GM18505 (cell line): Measurements from ENCODE around the gene SHLD1.
"Not testable (repeated sequence)": the region's sequence is repeated elsewhere in the genome, so short reads cannot be mapped to it uniquely, and the experiment has no call there.

Experiments
- ATAC-seq: cut with Tn5 transposase; IDR thresholded peaks from one replicate; pipeline ENCODE4 v1.9.1; 2021; ENCODE audit not compliant: unreplicated experiment
- POLR2A ChIP-seq: IDR thresholded peaks from 4 replicates; pipeline ENCODE4 v1.6.1; 2011; ENCODE audit warnings: borderline replicate concordance; ENCODE audit not compliant: insufficient read depth, insufficient read length; ENCODE audit errors: extremely low read depth

The SHLD1 gene

GRCh38 chr20:5748246-5748645, 2.0 kb upstream of the SHLD1 start:
- no peak for ATAC-seq
- TF ChIP-seq POLR2A = no peak

GRCh38 chr20:5749512-5749951, 669 bp upstream of the SHLD1 start:
- ATAC-seq = not testable (repeated sequence)

- no peak for ATAC-seq
- TF ChIP-seq POLR2A = no peak
These were observed 1.7 kb downstream of the SHLD1 start for GRCh38 chr20:5751856-5752255.

GRCh38 chr20:5753814-5754213, 3.6 kb downstream of the SHLD1 start:
- TF ChIP-seq POLR2A = no peak
- ATAC-seq = no peak

GRCh38 chr20:5757949-5758348, 7.7 kb downstream of the SHLD1 start:
- TF ChIP-seq POLR2A = no peak
- ATAC-seq = no peak

- no peak for ATAC-seq
These were observed 16.0 kb downstream of the SHLD1 start for GRCh38 chr20:5766085-5766764.

GRCh38 chr20:5767493-5768098, 17.4 kb downstream of the SHLD1 start:
- no peak for TF ChIP-seq POLR2A
- no peak for ATAC-seq

More at GRCh38 chr20:5766085-5766764, 16.0 kb downstream of the SHLD1 start:
- TF ChIP-seq POLR2A = no peak

GRCh38 chr20:5770231-5770986, 20.2 kb downstream of the SHLD1 start:
- no peak for TF ChIP-seq POLR2A
- no peak for ATAC-seq

GRCh38 chr20:5770987-5771318, 20.8 kb downstream of the SHLD1 start:
- peak; percentile 70 for ATAC-seq
- no peak for TF ChIP-seq POLR2A

GRCh38 chr20:5772704-5773103, 22.5 kb downstream of the SHLD1 start:
- ATAC-seq = no peak
- TF ChIP-seq POLR2A = no peak

GRCh38 chr20:5773589-5773988, 23.4 kb downstream of the SHLD1 start:
- ATAC-seq = no peak
- no peak for TF ChIP-seq POLR2A

- no peak for TF ChIP-seq POLR2A
- no peak for ATAC-seq
These were observed 25.9 kb downstream of the SHLD1 start for GRCh38 chr20:5776077-5776476.

- no peak for ATAC-seq
- TF ChIP-seq POLR2A = no peak
These were observed 29.1 kb downstream of the SHLD1 start for GRCh38 chr20:5779071-5779900.
